Mucosa of rectum (tissue), 2 donors: ENCODE data around the gene MTUS2.

Experiments used
- H3K27ac ChIP-seq, 2 donors: one replicate each; pipeline ENCODE4 v1.7.0; 2013; ENCODE audit warnings: inconsistent platforms in 2 of 2, low read depth in 2 of 2, low read length in 2 of 2
- H3K27me3 ChIP-seq, 2 donors: one replicate each; pipeline ENCODE4 v1.7.0; 2013; ENCODE audit warnings: low read length in 2 of 2; ENCODE audit not compliant: control insufficient read depth in 2 of 2, insufficient read depth in 2 of 2
- H3K36me3 ChIP-seq, 2 donors: one replicate each; pipeline ENCODE4 v1.7.0; 2013; ENCODE audit warnings: low read length in 2 of 2; ENCODE audit not compliant: control insufficient read depth in 2 of 2, insufficient read depth in 2 of 2
- H3K4me1 ChIP-seq, 2 donors: one replicate each; pipeline ENCODE4 v1.7.0; 2013; ENCODE audit warnings: low read length in 2 of 2, mild to moderate bottlenecking in 1 of 2; ENCODE audit not compliant: control insufficient read depth in 2 of 2, insufficient read depth in 2 of 2
- H3K4me3 ChIP-seq, 2 donors: one replicate each; pipeline ENCODE4 v1.7.0; 2013; ENCODE audit warnings: low read length in 2 of 2
- H3K9ac ChIP-seq, 2 donors: one replicate each; pipeline ENCODE4 v1.7.0; 2013; ENCODE audit warnings: low read length in 2 of 2, low read depth in 1 of 2, mild to moderate bottlenecking in 1 of 2
- H3K9me3 ChIP-seq, 2 donors: one replicate each; pipeline ENCODE4 v1.7.0; 2013; ENCODE audit warnings: low read length in 2 of 2; ENCODE audit not compliant: control insufficient read depth in 2 of 2
- donor health status: healthy.
- donor health status: Normal muscosa, but diverticular disease.

The MTUS2 gene

DNA sequence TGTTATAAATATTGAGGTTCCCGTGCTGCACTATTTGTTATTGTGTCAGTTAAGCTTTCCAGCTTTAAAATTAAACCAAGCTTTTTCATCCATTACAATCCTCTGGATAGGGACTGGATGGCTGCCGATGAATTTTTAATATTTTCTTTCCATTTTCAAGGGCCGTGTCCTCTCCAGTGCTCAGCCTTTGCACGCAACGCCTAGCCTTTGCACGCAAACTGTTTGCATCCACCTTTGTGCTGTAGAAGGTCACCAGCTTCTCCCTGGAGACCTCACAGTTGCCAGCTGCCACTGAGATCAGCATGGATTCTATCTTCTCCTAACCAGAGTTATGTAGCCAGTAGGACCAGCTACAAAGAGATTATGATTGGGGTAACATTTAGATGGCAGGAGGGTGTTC is 534.9 kb downstream of the MTUS2 start:
- Histone ChIP-seq H3K36me3 (no peaks in the 10 kb centered on the region), H3K4me1 (no peaks in the 10 kb centered on the region), H3K27ac (no peak overlapping the region), H3K4me3 (no peak overlapping the region), H3K9ac (no peak overlapping the region), H3K27me3 (peaks cover 0 to 4% of the 10 kb centered on the region in 2 donors), H3K9me3 (no peaks in the 10 kb centered on the region)

DNA sequence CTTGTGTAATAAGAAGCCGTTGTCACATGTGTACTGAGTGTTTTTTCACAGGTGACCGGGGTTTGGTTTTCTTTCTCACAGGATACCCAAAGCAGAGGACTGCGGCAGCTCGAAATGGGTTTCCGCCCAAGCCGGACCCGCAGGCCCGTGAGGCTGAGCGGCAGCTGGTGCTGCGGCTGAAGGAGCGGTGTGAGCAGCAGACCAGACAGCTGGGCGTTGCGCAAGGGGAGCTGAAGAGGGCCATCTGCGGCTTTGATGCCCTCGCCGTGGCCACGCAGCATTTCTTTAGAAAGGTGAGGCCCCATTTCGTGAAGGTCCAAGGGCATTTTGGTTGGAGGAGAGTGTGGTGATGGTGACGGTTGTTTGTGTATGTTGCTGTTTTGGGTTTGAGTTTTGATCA is 539.0 kb downstream of the MTUS2 start:
- Histone ChIP-seq H3K4me3 (no peak overlapping the region), H3K27ac (no peak overlapping the region)

DNA sequence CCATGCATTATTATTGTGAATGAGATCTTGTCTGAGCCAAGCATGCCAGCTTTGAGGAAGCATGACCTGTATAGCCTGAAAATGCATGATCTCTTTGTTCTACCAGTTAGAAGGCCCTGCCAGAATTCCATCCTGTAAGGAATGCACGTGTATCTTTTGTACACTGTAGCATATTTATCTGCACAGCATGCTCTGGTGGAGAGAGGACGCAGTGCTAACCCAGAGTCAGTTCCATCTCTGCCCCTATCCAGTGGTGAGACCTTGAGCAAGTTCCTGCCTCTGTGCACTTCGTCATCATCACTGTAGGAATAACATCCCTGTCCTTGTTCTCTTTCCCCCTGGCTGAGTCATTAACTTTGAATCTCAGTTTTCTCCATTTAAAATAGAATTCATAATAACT is 541.6 kb downstream of the MTUS2 start:
- H3K27ac ChIP-seq: no peak overlapping the region
- H3K36me3 ChIP-seq: no peaks in the 10 kb centered on the region
- no peaks in the 10 kb centered on the region for H3K27me3 ChIP-seq
- H3K4me3 ChIP-seq: no peak overlapping the region
- H3K9ac ChIP-seq: no peak overlapping the region
- no peaks in the 10 kb centered on the region for H3K4me1 ChIP-seq
- H3K9me3 ChIP-seq: no peaks in the 10 kb centered on the region

More for the DNA sequence above, 539.0 kb downstream of the MTUS2 start:
- no peak overlapping the region for H3K9ac ChIP-seq
- H3K36me3 ChIP-seq: no peaks in the 10 kb centered on the region
- H3K4me1 ChIP-seq: no peaks in the 10 kb centered on the region
- peaks cover 0 to 4% of the 10 kb centered on the region in 2 donors for H3K27me3 ChIP-seq
- H3K9me3 ChIP-seq: no peaks in the 10 kb centered on the region

DNA sequence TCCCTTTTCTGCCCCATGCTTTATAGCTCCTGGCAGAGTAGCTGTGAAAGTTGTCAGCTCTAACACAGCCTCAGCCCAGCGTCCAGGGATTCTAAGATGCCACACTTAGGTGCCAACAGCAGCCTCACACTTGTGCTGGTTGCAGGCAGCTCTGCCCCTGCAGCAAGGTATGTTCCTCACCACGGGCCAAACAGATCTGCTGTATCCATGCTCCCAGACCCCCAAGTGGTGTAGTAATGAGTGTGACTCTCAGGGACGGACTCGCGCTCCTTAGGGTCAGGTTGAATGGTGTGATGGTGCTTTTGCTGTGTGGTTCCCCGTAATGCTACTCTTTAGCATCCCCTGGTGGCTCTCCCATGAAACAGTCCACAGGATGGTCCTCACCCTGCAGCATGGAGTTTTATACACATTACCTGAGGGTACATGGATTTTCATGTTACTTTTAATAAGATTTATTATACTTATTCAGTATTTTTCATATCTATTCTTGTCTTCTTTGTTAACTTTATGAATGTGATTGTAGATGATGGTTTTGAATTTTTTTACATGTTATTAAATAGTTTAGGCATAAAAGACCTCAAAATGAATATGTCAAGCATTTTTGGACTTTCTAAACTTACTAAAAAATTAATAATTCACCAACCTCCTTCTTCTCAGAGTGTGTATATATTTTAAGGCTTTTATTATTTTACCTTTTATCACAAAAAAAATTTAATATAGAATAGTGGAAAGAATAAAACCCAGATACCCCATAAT is 542.9 kb downstream of the MTUS2 start:
- H3K4me1 ChIP-seq: no peaks in the 10 kb centered on the region
- no peak overlapping the region for H3K27ac ChIP-seq
- H3K9me3 ChIP-seq: no peaks in the 10 kb centered on the region
- no peak overlapping the region for H3K4me3 ChIP-seq
- H3K9ac ChIP-seq: no peak overlapping the region
- H3K36me3 ChIP-seq: no peaks in the 10 kb centered on the region
- no peaks in the 10 kb centered on the region for H3K27me3 ChIP-seq

DNA sequence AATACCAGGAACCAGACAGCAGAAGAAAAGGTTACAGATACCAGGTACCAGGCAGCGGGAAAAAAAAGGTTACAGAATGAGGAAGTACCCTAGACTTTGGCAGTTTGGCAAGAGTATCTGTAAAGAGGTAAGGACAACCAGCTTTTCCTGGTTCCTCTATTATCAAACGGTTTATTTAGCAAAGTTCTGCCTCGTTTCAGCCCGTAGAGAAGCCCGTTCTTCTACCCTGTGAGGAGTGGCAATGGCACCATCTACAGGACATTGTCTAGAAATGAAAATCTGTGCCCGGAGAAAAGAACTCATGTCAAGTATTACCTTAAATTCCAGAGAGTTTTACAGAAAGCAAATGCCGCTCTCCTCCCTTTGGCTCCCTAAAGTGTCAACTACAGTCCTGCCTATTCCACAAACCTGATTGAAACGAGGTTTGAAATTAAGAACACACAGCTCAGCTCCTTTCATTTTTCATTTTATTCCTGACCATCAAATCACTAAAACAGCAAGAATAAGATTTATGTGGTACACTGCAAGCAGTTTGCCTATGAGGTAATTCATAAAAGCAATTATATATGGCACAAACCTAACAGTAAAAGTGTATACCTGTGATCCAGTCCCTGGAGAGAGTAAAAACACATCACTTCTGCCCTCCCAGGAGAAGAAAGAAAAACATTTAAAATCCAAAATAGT is 549.1 kb downstream of the MTUS2 start:
- Histone ChIP-seq H3K4me3 (no peak overlapping the region), H3K27ac (no peak overlapping the region), H3K9me3 (no peaks in the 10 kb centered on the region), H3K9ac (no peak overlapping the region), H3K4me1 (no peaks in the 10 kb centered on the region), H3K27me3 (no peaks in the 10 kb centered on the region), H3K36me3 (no peaks in the 10 kb centered on the region)

DNA sequence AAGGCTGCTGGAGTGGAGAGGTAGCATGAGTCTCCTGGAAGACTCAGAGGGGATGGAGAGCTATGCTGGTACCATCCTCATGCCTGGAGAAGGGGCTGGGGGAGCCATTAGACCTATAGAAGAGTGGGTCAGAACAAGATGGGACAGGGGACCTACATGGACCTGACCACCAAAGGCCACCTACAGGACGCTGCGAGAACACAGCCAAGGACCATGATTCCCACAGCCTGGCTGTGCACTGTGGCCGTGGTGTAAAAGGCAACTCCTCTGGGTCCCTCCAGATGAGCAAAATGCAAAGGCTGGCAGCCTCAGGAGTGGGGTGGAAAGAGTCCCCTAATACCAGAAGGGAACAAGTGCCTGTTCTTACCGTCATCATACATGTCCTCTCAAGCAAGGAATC is 559.1 kb downstream of the MTUS2 start:
- Histone ChIP-seq H3K27ac (no peak overlapping the region), H3K4me1 (no peaks in the 10 kb centered on the region), H3K27me3 (no peaks in the 10 kb centered on the region), H3K4me3 (no peak overlapping the region), H3K36me3 (no peaks in the 10 kb centered on the region), H3K9me3 (no peaks in the 10 kb centered on the region), H3K9ac (no peak overlapping the region)

DNA sequence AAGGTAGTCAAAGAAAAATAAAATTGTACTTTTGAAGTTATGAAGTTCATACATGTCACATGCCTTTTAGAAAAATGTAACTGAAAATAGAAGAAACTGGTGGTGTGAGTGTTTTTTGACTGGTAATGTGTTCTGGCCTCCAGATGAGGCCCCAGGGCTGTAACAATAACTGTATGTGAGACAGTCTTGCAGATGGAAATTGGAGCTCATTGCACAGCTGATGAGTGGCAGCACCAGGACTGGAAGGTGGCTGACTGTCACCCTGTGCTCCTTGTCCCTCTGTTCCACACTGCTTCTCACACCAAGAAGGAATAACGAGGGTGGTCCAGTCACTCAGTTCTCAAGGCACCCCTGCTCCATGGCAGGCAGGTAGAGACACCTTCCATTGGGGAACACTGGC is 559.7 kb downstream of the MTUS2 start:
- H3K9ac ChIP-seq: no peak overlapping the region
- no peaks in the 10 kb centered on the region for H3K36me3 ChIP-seq
- H3K4me1 ChIP-seq: no peaks in the 10 kb centered on the region
- H3K4me3 ChIP-seq: no peak overlapping the region
- H3K9me3 ChIP-seq: no peaks in the 10 kb centered on the region
- no peaks in the 10 kb centered on the region for H3K27me3 ChIP-seq
- H3K27ac ChIP-seq: no peak overlapping the region

DNA sequence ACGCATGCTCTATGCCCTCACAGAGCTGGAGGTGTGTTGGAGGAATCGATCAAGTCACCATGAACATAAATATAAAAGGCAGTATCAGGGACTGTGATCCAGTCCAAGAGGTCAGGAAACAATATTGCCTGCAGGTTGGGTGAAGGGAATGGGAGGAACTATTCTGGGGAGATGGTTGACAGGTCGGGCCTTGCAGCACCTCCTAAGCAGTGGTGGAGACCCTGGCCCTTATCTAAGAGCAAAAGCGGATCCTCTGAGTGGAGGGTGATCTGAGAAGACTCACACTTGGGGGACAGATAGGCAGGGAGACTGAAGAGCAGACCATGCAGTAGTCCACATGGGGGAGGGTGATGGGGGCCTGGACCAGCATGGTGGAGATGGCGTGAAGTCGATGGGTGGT is 561.9 kb downstream of the MTUS2 start:
- Histone ChIP-seq H3K36me3 (no peaks in the 10 kb centered on the region), H3K4me3 (no peak overlapping the region), H3K4me1 (no peaks in the 10 kb centered on the region), H3K9ac (no peak overlapping the region), H3K9me3 (no peaks in the 10 kb centered on the region), H3K27me3 (no peaks in the 10 kb centered on the region), H3K27ac (no peak overlapping the region)

DNA sequence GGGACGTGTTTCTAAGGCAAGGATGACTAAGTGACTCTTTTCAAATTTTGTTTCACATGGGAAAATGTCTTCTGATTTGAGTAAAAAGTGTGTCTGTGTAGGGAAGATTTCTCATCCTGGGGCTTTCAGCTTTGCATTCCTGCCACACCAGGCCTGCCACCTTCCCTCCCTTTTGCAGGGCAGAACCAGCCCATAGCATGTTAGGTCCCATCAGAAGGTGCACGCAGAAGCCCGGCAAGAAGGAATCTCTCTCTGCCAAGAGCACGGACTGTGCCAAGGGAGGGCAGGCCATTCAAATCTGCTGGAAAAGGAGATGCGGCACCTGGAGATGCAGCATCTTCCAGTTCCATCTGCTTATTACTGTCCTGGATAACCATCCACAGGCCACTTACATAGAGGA is 563.3 kb downstream of the MTUS2 start:
- Histone ChIP-seq H3K4me3 (no peak overlapping the region), H3K36me3 (no peaks in the 10 kb centered on the region), H3K9me3 (no peaks in the 10 kb centered on the region), H3K27me3 (no peaks in the 10 kb centered on the region), H3K4me1 (no peaks in the 10 kb centered on the region), H3K9ac (no peak overlapping the region), H3K27ac (no peak overlapping the region)

DNA sequence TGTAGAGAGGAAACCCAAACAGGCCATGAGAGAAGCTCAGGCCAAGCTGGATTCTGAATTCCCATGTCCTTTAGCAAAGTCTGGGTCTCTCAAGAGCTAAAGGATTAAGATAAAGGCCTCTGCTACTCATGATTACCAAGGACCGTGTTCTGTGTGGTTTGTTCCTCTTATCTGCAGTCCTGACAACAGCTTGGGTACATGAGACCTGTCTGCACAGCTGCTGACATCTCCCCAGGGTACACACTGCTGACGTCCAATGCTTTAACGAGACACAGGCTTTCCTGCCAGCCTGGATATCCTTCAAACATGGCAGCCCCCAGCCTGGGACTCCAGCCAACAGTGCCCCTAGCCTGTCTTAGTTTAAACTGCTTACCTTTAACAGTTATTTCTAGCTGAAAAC is 564.3 kb downstream of the MTUS2 start:
- Histone ChIP-seq H3K27ac (no peak overlapping the region), H3K9me3 (no peaks in the 10 kb centered on the region), H3K4me1 (no peaks in the 10 kb centered on the region), H3K36me3 (no peaks in the 10 kb centered on the region), H3K4me3 (no peak overlapping the region), H3K27me3 (no peaks in the 10 kb centered on the region), H3K9ac (no peak overlapping the region)
